IMR-90 (cell line): ENCODE measurements around the gene ZNF521. TPM values are rescaled to one million over a fixed set of nuclear protein-coding genes. Genes with fewer than 3 reads are reported as not detected.
A peak's percentile ranks its signal among the peaks of the same experiment; 100 is the strongest.

Experiments used
- ATAC-seq: fragments of 200-7000 bp; cut with Tn5 transposase; 2 replicates; pipeline ENCODE4 v1.9.1; 2020; ENCODE audit warnings: low read depth, mild to moderate bottlenecking, moderate library complexity
- BruUV-seq: library from RNA; stranded (reverse); fragments of 400-500 nt; replicated peaks from 2 replicates; lab custom pipeline; 2021; lab: Mats Ljungman, UMichigan
- CTCF ChIA-PET: fragments of 300-600 bp; formaldehyde crosslinking; extraction: SDS; loops from one replicate; lab custom pipeline; 2021; ENCODE audit warnings: antibody characterized with exemption; lab: Yijun Ruan, JAX
- POLR2A ChIA-PET: fragments of 300-600 bp; sonication (Branson Sonifier 250); formaldehyde crosslinking; loops from one replicate; lab custom pipeline; 2022; ENCODE audit warnings: antibody characterized with exemption; ENCODE audit not compliant: unreplicated experiment; lab: Charles Lee
- DNase-seq: peaks from one replicate; pipeline ENCODE4 v3.0.0; 2013
- H2AFZ ChIP-seq: replicated peaks from 2 replicates; pipeline ENCODE3; 2013; ENCODE audit warnings: low read length, mild to moderate bottlenecking; ENCODE audit not compliant: poor library complexity
- H2AK5ac ChIP-seq: 2 replicates; pipeline ENCODE4 v1.6.1; 2013; ENCODE audit warnings: low read depth, low read length, inconsistent platforms
- H2AK9ac ChIP-seq: replicated peaks from 2 replicates; pipeline ENCODE3; 2013; ENCODE audit warnings: mild to moderate bottlenecking, low read depth, low read length, moderate library complexity; ENCODE audit not compliant: poor library complexity
- H2BK120ac ChIP-seq: 2 replicates; pipeline ENCODE4 v1.6.1; 2013; ENCODE audit warnings: low read depth, low read length, inconsistent platforms
- H2BK15ac ChIP-seq: 3 replicates; pipeline ENCODE4 v1.6.1; 2013; ENCODE audit warnings: low read depth, low read length, inconsistent platforms
- H2BK20ac ChIP-seq: 2 replicates; pipeline ENCODE4 v1.6.1; 2013; ENCODE audit warnings: low read depth, mild to moderate bottlenecking, inconsistent platforms, low read length, moderate library complexity
- H2BK5ac ChIP-seq: 2 replicates; pipeline ENCODE4 v1.6.1; 2013; ENCODE audit warnings: mild to moderate bottlenecking, low read depth, low read length, inconsistent platforms; ENCODE audit not compliant: poor library complexity, severe bottlenecking
- H3K14ac ChIP-seq: replicated peaks from 2 replicates; pipeline ENCODE4 v1.6.1; 2013; ENCODE audit warnings: low read depth, low read length, inconsistent platforms
- H3K18ac ChIP-seq: 2 replicates; pipeline ENCODE4 v1.6.1; 2013; ENCODE audit warnings: low read depth, low read length, control low read depth
- H3K23ac ChIP-seq: 2 replicates; pipeline ENCODE4 v1.6.1; 2013; ENCODE audit warnings: low read depth, low read length, inconsistent platforms
- H3K27ac ChIP-seq: 2 replicates; pipeline ENCODE4 v1.5.1; 2013; ENCODE audit warnings: mild to moderate bottlenecking, control low read depth, low read length; ENCODE audit not compliant: insufficient read depth
- H3K27me3 ChIP-seq: 2 replicates; pipeline ENCODE4 v1.6.1; 2013; ENCODE audit warnings: low read length; ENCODE audit not compliant: control insufficient read depth, insufficient read depth
- H3K36me3 ChIP-seq: 2 replicates; pipeline ENCODE4 v1.6.1; 2013; ENCODE audit warnings: low read length, mixed read lengths; ENCODE audit not compliant: control insufficient read depth, insufficient read depth
- H3K4ac ChIP-seq: 2 replicates; pipeline ENCODE4 v1.6.1; 2013; ENCODE audit warnings: low read depth, low read length, inconsistent platforms
- H3K4me1 ChIP-seq: 2 replicates; pipeline ENCODE4 v1.6.1; 2013; ENCODE audit warnings: low read length, mixed read lengths; ENCODE audit not compliant: control insufficient read depth, insufficient read depth
- H3K4me2 ChIP-seq: 2 replicates; pipeline ENCODE4 v1.6.1; 2013; ENCODE audit warnings: low read depth, mild to moderate bottlenecking, control low read depth, low read length, moderate library complexity
- H3K4me3 ChIP-seq: 2 replicates; pipeline ENCODE4 v1.5.1; 2013; ENCODE audit warnings: low read depth, mild to moderate bottlenecking, control low read depth, low read length, moderate library complexity; ENCODE audit not compliant: insufficient read depth
- H3K56ac ChIP-seq: 2 replicates; pipeline ENCODE4 v1.6.1; 2013; ENCODE audit warnings: low read length, inconsistent platforms; ENCODE audit not compliant: insufficient read depth; ENCODE audit errors: extremely low read depth
- H3K79me1 ChIP-seq, 2 experiments: 2 replicates each; pipeline ENCODE4 v1.6.1; 2013; ENCODE audit warnings: low read length in 2 of 2, inconsistent platforms in 1 of 2, low read depth in 1 of 2
- H3K9ac ChIP-seq: 2 replicates; pipeline ENCODE4 v1.6.1; 2013; ENCODE audit warnings: low read depth, low read length, control low read depth
- H3K9me1 ChIP-seq: 2 replicates; pipeline ENCODE4 v1.6.1; 2013; ENCODE audit warnings: low read length, inconsistent platforms; ENCODE audit not compliant: insufficient read depth
- H3K9me3 ChIP-seq: 2 replicates; pipeline ENCODE4 v1.6.1; 2013; ENCODE audit warnings: low read length; ENCODE audit not compliant: control insufficient read depth, insufficient read depth
- H4K20me1 ChIP-seq: 2 replicates; pipeline ENCODE4 v1.6.1; 2013; ENCODE audit warnings: low read length, inconsistent platforms; ENCODE audit not compliant: insufficient read depth
- H4K5ac ChIP-seq: 2 replicates; pipeline ENCODE4 v1.6.1; 2013; ENCODE audit warnings: mild to moderate bottlenecking, low read depth, low read length, control low read depth
- H4K8ac ChIP-seq, 2 experiments: 2 replicates each; pipeline ENCODE4 v1.6.1; 2013; ENCODE audit warnings: low read depth in 2 of 2, low read length in 2 of 2, control low read depth in 1 of 2, inconsistent platforms in 1 of 2
- H4K91ac ChIP-seq: 2 replicates; pipeline ENCODE4 v1.6.1; 2013; ENCODE audit warnings: low read depth, low read length, inconsistent platforms; ENCODE audit not compliant: insufficient read depth
- BHLHE40 ChIP-seq: fragments of 150-350 bp; IDR thresholded peaks from 2 replicates; pipeline ENCODE4 v1.6.1; 2016; ENCODE audit warnings: mild to moderate bottlenecking, low read depth, low read length
- CTCF ChIP-seq: conservative IDR thresholded peaks from 2 replicates; pipeline ENCODE4 v1.5.1; 2012; ENCODE audit warnings: mild to moderate bottlenecking, low read depth, low read length, improper control_type of control experiment
- ELK1 ChIP-seq: fragments of 150-350 bp; IDR thresholded peaks from 2 replicates; pipeline ENCODE4 v1.6.1; 2016; ENCODE audit warnings: low read depth, mild to moderate bottlenecking, low read length, moderate library complexity, borderline replicate concordance
- FOS ChIP-seq: fragments of 150-350 bp; IDR thresholded peaks from 2 replicates; pipeline ENCODE4 v1.6.1; 2016; ENCODE audit warnings: low read depth, low read length
- MAFK ChIP-seq: IDR thresholded peaks from 2 replicates; pipeline ENCODE4 v1.6.1; 2012; ENCODE audit warnings: low read depth, low read length, improper control_type of control experiment
- MAZ ChIP-seq: IDR thresholded peaks from 2 replicates; pipeline ENCODE4 v1.6.1; 2012; ENCODE audit warnings: low read depth, mild to moderate bottlenecking, low read length, improper control_type of control experiment, moderate library complexity, borderline replicate concordance
- MXI1 ChIP-seq: IDR thresholded peaks from 2 replicates; pipeline ENCODE4 v1.6.1; 2012; ENCODE audit warnings: low read depth, mild to moderate bottlenecking, low read length, moderate library complexity, borderline replicate concordance
- NFE2L2 ChIP-seq: fragments of 150-350 bp; IDR thresholded peaks from 2 replicates; pipeline ENCODE4 v1.6.1; 2016; ENCODE audit warnings: low read depth, mild to moderate bottlenecking, low read length
- RAD21 ChIP-seq: IDR thresholded peaks from 2 replicates; pipeline ENCODE4 v1.6.1; 2012; ENCODE audit warnings: low read length, improper control_type of control experiment
- RCOR1 ChIP-seq: IDR thresholded peaks from 2 replicates; pipeline ENCODE4 v1.6.1; 2012; ENCODE audit warnings: mild to moderate bottlenecking, low read length, improper control_type of control experiment; ENCODE audit not compliant: insufficient replicate concordance
- RFX5 ChIP-seq: IDR thresholded peaks from 2 replicates; pipeline ENCODE4 v1.8.0; 2012; ENCODE audit warnings: low read depth, mild to moderate bottlenecking, low read length, moderate library complexity
- USF2 ChIP-seq: fragments of 150-350 bp; IDR thresholded peaks from 2 replicates; pipeline ENCODE4 v1.6.1; 2017; ENCODE audit warnings: mild to moderate bottlenecking, antibody characterized with exemption, low read length, low read depth
- WGBS, 2 experiments: methylation state at CpG; one replicate each; pipeline versions ENCODE4 v1.1.5 to v1.1.7; 2013; ENCODE audit warnings: missing lambda C conversion rate in 2 of 2; ENCODE audit not compliant: insufficient read length in 1 of 2; ENCODE audit errors: extremely low coverage in 2 of 2; 5-methylcytosine and 5-hydroxymethylcytosine counted together
- dilution Hi-C: fragments of 300-500 bp; cut with HindIII; formaldehyde crosslinking; loops from one replicate; pipeline ENCODE4 v1.14.3; 2018; ENCODE audit warnings: low sequenced_read_pairs; ENCODE audit not compliant: unreplicated experiment
- in situ Hi-C: fragments of 300-500 bp; cut with MboI; formaldehyde crosslinking; loops from 3 replicates; pipeline ENCODE4 v1.14.3; 2019; ENCODE audit warnings: low sequenced_read_pairs, inconsistent platforms, mixed read lengths
- intact Hi-C: fragments of 100-400 bp; cut with micrococcal nuclease; formaldehyde crosslinking; loops from 2 replicates; pipeline ENCODE4 v1.10.0; 2022
- polyA plus RNA-seq, 3 experiments: library from polyadenylated mRNA; depleted of rRNA; stranded (reverse); fragments of >200 nt; gene quantifications; 2 replicates each; pipeline ENCODE4 v1.2.3, GENCODE V29; 2012; ENCODE audit warnings: low replicate concordance in 1 of 3
- total RNA-seq: library from RNA; depleted of rRNA; stranded (reverse); fragments of >200 nt; gene quantifications from 2 replicates; pipeline ENCODE4 v1.2.3, GENCODE V29; 2012

The ZNF521 gene
- total and polyA plus RNA-seq, 2 of the 4 experiments (the other 2 are of a cell fraction), result 21.5 to 59.3 TPM

- ChIA-PET POLR2A (interaction anchor here (0.5 kb wide), 1 partner anchor 67 kb away, joined by 3 read pairs; no protein-coding TSS in a partner anchor), CTCF (no interaction called here)
- Histone ChIP-seq H3K9ac (no peak overlapping the region), H2BK15ac (no peak overlapping the region; the same call in 2 of the 3 replicates), H3K56ac (no peak overlapping the region), H3K14ac (peak overlapping the region; percentile 77), H4K5ac (no peak overlapping the region; the same call in 1 of the 2 replicates), H3K18ac (peak overlapping the region; percentile 69), H3K79me1 (peaks cover 23 to 43% of the 10 kb centered on the region in 2 experiments), H2AK9ac (no peak overlapping the region), H4K8ac (peak overlapping the region; percentile 10 to 47; a peak in 3 of 4 replicates), H3K36me3 (no peaks in the 10 kb centered on the region), H3K9me3 (no peaks in the 10 kb centered on the region), H3K4me2 (peak overlapping the region; percentile 2; the same call in 1 of the 2 replicates), H2BK120ac (peak overlapping the region; percentile 16; the same call in 1 of the 2 replicates), H3K27ac (no peak overlapping the region), H3K9me1 (peaks cover 10% of the 10 kb centered on the region), H4K20me1 (no peaks in the 10 kb centered on the region), H4K91ac (no peak overlapping the region), H2BK5ac (no peak overlapping the region), H2AK5ac (no peak overlapping the region), H2AFZ (no peak overlapping the region), H3K23ac (no peak overlapping the region), H3K27me3 (no peaks in the 10 kb centered on the region), H3K4me3 (no peak overlapping the region), H2BK20ac (peak overlapping the region; percentile 47; the same call in 1 of the 2 replicates), H3K4me1 (peaks cover 21% of the 10 kb centered on the region), H3K4ac (peak overlapping the region; percentile 22; the same call in 1 of the 2 replicates)
- peak; percentile 52 for ATAC-seq
- peak; percentile 35 for DNase-seq
- in situ Hi-C loops (no loop called here), dilution Hi-C loops (no loop called here), intact Hi-C loops (no loop called here)
- TF ChIP-seq RCOR1 (no peak), NFE2L2 (no peak), ELK1 (no peak), CTCF (no peak), BHLHE40 (no peak), RFX5 (no peak), MAFK (no peak), RAD21 (no peak), USF2 (no peak), MXI1 (no peak), FOS (no peak), MAZ (no peak)
- no TSS peak for BruUV-seq
- 60% methylated on average over 1 of the region's 5 CpGs; no CpG with 5 or more reads in 1 of the 2 experiments for WGBS, 2 experiments
Observed at GRCh38 chr18:25239581-25240419, 112.2 kb downstream of the ZNF521 start.
